GM23248 (cell line): ENCODE data around the gene ARPC5.

Experiments
- EZH2 ChIP-seq: fragments of 200-600 bp; sonication (generic); IDR thresholded peaks from 2 replicates; pipeline ENCODE4 v1.6.1; 2018; ENCODE audit warnings: antibody characterized with exemption, mild to moderate bottlenecking; ENCODE audit not compliant: insufficient read depth, poor library complexity, severe bottlenecking
- EZH2phosphoT487 ChIP-seq: fragments of 200-600 bp; sonication (generic); IDR thresholded peaks from 2 replicates; pipeline ENCODE4 v1.6.1; 2018; ENCODE audit warnings: antibody characterized with exemption, moderate library complexity, mild to moderate bottlenecking, low read depth; ENCODE audit not compliant: insufficient read depth

GRCh38 chr1:183571678-183572268 is 63.8 kb downstream of the ARPC5 start:
- no peak for TF ChIP-seq EZH2
- no peak for TF ChIP-seq EZH2phosphoT487
